Fibroblast of pulmonary artery (primary cell): ENCODE measurements around the gene CFL1.

Experiments
- DNase-seq: peaks from one replicate; pipeline ENCODE4 v3.0.0-alpha.2; 2010; ENCODE audit warnings: low read depth
- H3K4me3 ChIP-seq: replicated peaks from 2 replicates; pipeline ENCODE4 v1.5.1; 2011; ENCODE audit warnings: low read depth, mild to moderate bottlenecking, control low read depth, low read length, moderate library complexity
- CTCF ChIP-seq: IDR thresholded peaks from 2 replicates; pipeline ENCODE4 v1.5.1; 2011; ENCODE audit warnings: mild to moderate bottlenecking, control low read depth, low read length, inconsistent platforms; ENCODE audit errors: missing control alignments

The CFL1 gene

DNA sequence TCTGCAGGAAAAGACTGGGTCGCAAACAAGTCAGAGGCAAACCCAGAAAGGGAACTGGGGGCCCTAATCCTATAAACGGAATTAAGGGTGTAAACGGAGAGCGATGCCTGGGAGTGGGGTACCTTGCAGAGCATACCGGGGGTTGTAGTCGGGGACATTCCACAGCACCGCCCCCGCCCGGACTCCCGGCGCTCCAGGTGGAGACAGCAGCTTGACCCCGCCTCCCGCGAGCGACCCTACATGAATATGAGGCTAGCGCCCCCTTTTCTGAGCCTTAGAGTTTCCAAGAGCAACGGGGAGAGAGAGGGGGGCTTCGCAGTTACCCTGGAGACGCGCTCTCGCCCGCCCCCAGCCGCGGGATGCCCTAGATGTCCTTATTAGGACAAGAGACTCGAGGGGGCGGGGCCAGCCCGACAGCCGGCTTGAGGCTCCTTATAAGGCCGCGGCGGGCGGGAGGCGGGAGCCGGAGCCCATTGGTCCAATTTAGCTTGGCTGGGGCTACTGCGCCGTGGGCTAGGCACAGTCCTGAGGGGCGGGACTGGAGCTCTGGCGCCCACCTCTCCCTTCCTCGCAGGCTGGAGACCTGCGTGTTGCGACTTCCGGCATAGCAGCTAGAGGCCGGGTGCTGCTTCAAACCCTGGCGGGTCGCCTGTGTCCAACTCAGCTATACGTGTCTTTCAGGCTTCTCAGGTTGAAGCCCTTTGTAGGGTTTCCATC, 1.3 kb upstream of the CFL1 start:
- no peak for TF ChIP-seq CTCF
- DNase-seq: peak; percentile 99
- H3K4me3 ChIP-seq: peak overlapping the region; percentile 96

GRCh38 chr11:65858681-65859087, 704 bp upstream of the CFL1 start:
- H3K4me3 ChIP-seq: peak overlapping the region; percentile 96
- DNase-seq: no peak
- TF ChIP-seq CTCF: no peak

DNA sequence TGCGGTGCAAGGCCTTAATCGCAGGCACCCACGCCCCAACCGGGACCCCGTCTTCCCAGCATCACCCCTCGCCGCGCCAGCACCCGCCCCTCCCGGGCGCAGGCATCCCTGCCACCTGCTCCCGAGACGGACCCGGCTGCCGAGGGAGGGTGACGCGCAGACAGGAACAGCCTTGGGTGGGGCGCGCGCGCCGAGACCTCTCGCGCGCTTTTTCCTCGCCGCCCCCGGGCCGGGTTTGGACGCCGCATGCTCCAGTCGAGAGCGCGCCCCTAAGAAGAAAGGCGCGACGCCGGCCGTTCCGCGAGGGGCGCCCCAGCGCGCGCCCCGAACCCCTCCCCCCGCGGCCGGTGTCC, 504 bp downstream of the CFL1 start:
- DNase-seq: no peak
- H3K4me3 ChIP-seq: peak overlapping the region; percentile 96
- no peak for TF ChIP-seq CTCF

GRCh38 chr11:65856689-65857499, 1.1 kb downstream of the CFL1 start:
- H3K4me3 ChIP-seq: peak overlapping the region; percentile 96
- TF ChIP-seq CTCF: no peak
- peak; percentile 62 for DNase-seq

GRCh38 chr11:65855927-65856363, 2.0 kb downstream of the CFL1 start:
- peak overlapping the region; percentile 96 for H3K4me3 ChIP-seq
- no peak for DNase-seq
- TF ChIP-seq CTCF: no peak

- TF ChIP-seq CTCF: no peak
- DNase-seq: no peak
- peak overlapping the region; percentile 96 for H3K4me3 ChIP-seq
These were observed 2.8 kb downstream of the CFL1 start for GRCh38 chr11:65854852-65855837.
